GM18951 (cell line): Measurements from ENCODE around the gene RPTOR.
"Not testable (repeated sequence)": the region's sequence is repeated elsewhere in the genome, so short reads cannot be mapped to it uniquely, and the experiment has no call there.

Source experiments
- POLR2A ChIP-seq: IDR thresholded peaks from 4 replicates; pipeline ENCODE4 v1.6.1; 2011; ENCODE audit warnings: mild to moderate bottlenecking; ENCODE audit not compliant: insufficient read length, insufficient read depth; ENCODE audit errors: extremely low read depth
- in situ Hi-C: fragments of 300-500 bp; cut with MboI; formaldehyde crosslinking; loops from one replicate; pipeline ENCODE4 v1.12.0; 2022; ENCODE audit warnings: low sequenced_read_pairs, mixed read lengths, inconsistent platforms; ENCODE audit not compliant: unreplicated experiment

RPTOR gene

DNA sequence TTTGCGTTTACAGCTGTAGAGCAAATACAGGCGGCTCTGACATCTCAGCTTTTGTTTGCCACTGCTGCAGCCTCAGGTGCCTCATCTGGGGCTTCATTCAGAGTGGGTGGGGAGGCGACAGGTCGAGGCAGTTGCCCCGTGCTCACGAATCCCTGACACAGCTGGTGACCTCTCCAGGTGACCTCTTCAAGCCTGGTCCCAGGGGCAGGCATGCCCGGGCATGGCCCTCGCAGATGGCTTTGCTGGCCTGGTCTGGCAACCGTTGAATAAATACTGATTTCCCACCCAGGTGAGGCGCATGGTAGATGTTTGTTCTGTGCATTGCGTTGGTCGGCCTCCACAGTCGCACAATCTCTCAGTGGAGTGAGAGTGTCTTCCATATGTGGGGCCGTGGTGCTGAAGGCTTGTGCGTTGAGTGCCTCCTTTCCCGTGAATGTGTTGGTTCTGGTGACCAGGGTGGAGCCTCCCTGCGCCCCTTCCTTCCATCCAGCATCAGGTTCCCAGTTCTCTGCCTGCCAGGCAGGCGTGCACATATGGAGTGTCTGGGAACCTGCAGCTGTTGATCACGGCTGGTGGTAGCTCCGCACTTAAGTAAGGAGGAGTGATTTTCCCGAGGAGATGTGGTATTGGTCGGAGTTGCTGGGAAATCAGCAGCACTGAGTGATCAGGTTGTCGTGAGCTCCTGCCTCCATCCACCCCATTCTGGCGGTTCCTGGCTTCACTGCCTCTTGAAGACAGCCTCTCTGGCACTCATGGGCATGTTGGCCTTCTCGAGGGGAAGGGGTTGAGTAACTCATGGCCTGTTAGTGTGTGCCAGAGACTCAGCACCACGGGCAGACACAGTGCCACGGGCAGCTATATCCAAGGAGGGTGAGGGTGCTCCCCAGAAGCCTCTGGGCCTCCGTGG, 149.7 kb downstream of the RPTOR start:
- TF ChIP-seq POLR2A, result no peak
- in situ Hi-C loops, result no loop called here

DNA sequence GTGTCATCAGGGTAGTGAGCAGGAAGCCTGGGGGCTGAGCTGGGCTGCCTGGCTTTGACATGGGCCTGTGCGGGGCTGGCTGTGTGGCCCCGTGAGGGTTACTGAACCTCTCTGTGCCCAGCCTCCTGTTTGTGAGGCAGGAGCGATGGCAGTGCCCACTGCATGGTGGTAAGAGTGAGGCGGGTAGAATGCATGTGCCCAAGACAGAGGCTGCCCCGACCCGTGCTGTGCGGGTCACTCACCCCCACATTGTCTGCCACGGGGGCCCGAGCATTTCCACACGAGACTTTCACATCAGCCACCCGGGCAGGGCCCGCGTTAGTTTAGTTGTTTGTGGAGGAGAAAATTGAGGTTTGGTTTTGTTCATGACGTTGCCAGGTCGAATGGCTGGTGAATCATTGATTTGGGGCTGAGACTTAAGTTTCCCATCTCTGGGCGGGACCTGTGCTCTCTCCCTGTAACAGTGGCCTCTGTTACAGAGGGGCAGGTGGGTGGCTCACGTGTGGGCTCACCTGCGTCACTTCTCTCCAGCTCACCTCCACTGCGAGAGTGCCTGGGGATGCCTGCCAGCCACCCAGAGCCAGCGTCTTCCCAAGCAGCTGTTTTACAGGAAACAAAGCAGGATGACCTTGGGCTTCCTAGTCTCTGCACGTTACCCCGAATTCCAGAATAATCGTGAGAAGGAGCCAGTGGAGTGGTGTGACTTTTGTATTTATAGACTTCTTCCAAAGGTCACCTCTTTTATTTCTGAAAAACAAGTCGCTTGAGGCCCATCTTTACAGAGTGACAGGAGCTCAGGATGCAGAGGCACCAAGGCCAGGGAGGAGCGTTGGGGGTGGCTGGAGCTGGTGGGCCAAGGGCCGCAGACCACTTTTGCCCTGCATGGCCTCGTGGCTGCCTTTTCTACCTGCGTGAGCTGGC, 150.6 kb downstream of the RPTOR start:
- in situ Hi-C loops, result no loop called here
- TF ChIP-seq POLR2A, result no peak

DNA sequence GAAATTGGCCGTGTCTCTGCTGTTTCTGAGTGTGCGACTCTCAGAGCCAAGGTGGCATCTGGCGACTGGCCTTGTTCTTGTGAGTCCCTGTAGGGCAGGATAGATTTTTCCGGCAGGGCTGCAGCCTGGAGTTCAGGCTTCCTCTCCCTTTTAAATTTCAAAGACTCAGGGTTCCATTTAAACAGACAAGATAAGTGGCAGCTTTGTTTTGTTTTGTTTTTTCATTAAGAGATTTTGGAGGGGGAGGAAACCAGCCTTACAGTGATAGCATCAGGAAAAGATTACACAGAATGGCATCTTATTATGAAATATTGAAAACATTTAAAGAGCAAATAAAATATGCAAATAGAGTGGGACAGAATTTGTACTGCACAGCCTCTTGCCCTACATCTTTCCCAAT, 151.3 kb downstream of the RPTOR start:
- no peak for TF ChIP-seq POLR2A
- in situ Hi-C loops, result no loop called here

DNA sequence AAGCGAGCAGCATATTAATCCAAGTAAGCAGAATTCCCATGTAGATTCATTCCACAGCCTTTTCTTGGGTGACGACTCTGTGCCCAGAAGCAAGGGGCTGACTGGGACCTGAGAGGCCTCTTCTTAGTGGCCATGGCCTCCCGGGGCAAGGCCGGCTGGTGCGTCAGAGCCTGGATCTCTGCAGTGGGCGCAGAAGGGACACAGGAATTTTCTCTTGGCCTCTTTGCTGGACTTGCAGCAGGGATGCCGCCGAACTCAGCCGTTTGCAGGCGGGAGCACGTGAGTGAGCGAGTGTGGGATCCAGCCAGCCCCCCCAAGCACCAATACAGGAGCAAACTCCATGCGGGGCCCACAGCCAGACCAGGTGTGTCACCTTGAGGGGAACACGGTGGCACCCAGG, 151.8 kb downstream of the RPTOR start:
- no peak for TF ChIP-seq POLR2A

DNA sequence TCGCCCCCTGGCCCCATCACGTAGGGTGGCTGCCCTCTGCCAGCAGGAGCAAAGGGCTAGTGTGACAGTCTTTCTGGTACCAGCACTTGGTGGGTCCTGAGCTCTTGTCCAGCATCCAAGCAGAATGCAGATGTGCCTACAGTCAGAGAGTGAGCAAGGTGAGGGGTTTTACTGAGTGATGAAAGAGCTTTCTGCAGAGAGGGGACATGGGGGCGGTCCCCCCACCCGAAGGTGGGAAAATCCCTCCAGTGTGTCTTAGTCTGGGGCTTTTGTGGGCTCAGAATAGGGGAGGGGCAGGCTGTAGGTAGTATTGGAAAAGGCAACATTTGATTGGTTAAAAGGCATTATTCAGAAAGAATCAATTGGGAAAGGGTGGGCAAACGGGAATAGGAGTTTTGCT, 152.3 kb downstream of the RPTOR start:
- no peak for TF ChIP-seq POLR2A
- in situ Hi-C loops, result no loop called here

More for the DNA sequence above, 151.8 kb downstream of the RPTOR start:
- in situ Hi-C loops, result no loop called here

DNA sequence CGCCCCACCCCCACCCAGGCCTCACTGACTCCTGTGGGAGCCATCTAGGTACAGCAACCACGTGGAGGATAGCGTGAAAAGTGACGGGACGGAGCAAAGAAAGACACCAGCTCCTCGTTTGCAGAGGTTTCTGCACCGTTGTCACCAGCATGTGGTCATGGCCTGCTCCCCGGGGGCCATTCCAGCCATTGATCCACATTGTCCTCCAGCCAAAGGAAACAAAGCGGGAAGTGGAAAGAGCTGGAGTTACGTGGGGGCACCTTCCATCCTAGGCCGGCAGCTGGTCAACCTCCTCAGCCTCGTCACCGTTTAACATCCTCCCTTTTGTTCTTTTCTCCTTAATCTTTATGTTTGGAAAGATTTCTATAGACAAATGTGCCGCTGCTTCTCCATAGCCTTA, 153.7 kb downstream of the RPTOR start:
- no peak for TF ChIP-seq POLR2A
- in situ Hi-C loops, result no loop called here

DNA sequence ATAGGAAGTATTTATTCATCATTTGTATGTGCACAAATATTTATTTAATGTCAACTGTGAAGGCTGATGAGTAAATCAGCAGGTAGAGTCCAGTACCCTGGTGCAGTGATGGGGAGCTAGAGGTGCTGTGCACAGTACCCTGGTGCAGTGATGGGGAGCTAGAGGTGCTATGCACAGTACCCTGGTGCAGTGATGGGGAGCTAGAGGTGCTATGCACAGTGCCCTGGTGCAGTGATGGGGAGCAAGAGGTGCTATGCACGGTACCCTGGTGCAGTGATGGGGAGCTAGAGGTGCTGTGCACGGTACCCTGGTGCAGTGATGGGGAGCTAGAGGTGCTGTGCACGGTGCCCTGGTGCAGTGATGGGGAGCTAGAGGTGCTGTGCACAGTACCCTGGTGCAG, 154.6 kb downstream of the RPTOR start:
- in situ Hi-C loops, result not testable (repeated sequence)

DNA sequence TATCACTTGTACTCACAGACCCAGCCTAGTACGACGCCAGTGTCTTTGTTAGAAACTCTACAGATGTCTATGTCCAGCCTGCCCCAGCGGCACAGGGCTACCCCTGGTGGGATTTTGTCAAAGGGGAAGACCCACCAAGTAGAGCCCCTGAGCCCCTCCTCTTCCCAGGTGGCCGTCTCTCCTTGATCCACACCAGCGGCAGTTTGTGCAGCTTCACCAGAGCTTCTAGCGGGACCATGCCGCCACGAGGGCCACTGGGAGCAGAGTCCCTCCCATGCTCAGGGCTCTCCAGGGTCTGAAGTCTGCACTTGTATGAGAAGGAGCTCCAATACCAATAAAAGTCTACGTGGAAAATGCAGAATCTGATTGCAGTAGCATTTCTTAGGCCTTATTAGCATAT, 157.1 kb downstream of the RPTOR start:
- TF ChIP-seq POLR2A, result no peak

DNA sequence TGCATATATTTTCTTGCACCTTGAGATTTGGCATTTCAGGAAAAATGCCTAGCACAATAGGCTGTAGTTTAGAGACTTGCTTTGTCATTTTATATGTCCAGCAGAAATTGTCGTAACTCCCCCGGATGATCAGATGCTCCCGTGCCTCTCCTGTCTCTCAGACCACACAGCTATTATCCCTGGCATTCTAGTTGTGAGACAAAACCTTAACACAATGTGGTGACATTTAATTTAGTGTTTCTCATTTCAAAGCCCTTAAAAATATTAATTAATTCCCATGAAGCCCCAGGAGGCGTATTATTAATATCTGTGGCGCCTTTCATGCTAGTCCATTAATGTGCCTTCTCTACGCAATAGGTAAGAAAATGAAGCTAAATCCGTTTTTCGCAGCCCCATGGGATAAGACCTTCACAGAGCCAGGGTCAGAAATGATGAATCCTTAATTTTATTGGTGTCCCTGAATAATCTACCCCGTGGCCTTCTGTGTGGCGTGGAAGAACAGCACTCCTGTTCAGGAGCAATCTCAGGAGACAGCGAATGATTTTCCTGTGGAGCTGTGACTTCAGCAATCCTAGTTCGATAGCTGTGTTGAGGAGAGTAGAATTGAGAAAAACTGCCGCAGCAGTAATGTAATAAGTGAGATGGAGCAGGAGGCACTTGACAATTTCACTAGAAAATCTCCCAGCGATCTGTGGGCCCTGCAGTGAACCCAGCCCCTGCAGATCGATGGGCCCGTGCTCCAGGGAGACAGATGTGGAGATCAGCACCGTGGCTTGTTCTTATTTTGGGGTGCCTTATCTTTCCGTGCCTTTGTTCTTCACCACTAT, 157.9 kb downstream of the RPTOR start:
- no peak for TF ChIP-seq POLR2A
- in situ Hi-C loops, result no loop called here

More for the DNA sequence above, 157.1 kb downstream of the RPTOR start:
- in situ Hi-C loops, result no loop called here

DNA sequence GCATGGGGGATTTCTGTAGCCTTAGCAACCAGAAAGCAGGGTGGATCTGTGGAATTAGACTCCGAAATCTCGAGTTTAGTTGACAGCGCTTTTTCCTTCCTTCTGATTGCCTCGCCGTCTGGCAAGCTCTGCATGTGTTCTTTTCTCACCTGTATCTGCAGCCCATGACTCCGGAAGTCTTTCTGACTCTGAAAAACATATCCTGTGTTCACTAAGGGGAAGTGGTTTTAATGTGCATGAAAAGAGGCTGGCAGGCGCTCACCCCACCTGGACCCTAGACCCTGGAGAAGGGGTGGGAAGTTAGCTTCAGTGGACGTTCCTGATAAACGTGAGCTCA, 158.5 kb downstream of the RPTOR start:
- no peak for TF ChIP-seq POLR2A
- in situ Hi-C loops, result no loop called here

DNA sequence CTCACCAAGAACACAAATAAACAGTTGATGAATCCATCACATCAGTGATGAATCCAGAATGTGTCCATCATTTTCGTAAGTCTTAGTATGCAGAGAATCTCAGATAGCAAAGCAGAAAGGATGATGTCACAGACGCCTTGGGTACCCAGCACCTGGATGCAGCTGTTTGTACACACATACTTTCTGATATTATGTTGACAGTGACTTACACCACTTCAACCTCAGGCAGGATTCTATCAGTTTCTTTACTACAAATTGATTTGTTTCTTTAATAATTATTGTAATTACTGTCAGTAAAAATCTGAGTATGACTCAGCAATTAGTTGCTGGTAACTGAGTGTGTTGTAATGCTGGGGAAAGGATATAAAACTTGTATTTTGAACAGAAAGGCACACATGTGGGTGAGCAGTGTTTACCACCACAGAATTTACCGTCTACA, 159.8 kb downstream of the RPTOR start:
- no peak for TF ChIP-seq POLR2A
- in situ Hi-C loops, result no loop called here

DNA sequence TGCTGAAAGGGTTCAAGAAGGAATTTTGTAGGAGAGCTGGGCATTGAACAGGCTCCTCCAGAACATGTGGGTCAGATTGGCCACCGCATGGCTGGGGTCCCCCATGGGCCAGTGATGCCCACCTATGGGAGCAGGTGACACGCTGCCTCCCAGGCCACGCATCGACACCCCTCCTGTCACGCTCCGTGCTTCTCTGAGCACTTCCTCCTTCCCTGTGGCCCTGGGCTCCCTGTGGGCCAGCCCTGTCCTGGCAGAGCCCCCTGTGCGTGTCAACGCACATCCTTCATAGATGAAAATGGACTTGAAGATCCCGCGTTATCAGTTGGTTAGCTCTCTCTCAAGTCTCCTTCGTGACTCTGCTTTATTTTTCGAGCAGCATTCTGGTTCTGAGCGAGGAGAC, 160.3 kb downstream of the RPTOR start:
- TF ChIP-seq POLR2A, result no peak
- in situ Hi-C loops, result no loop called here

DNA sequence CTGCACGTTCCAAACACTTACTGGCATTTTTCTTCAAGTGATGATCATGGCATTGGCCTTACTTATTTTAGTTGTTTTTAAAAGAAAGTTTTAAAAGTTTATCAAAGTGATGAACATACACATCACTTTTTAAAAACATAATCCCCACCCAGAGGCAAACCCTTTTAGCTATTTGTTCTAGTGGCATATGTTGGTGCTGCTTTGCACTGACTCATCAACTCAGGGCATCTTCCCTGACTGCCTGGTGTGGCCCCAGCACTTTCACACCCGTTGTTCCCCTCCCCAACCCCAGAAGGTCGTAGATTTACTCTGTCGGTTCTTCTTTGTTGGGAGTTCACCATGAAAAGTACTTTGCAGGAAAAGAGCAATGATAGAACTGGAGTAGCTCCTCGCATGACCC, 161.3 kb downstream of the RPTOR start:
- in situ Hi-C loops, result no loop called here
- no peak for TF ChIP-seq POLR2A
